Measurements from ENCODE around the gene PGAM5.
"Not testable (repeated sequence)": the region's sequence is repeated elsewhere in the genome, so short reads cannot be mapped to it uniquely, and the experiment has no call there.

PGAM5 gene

GRCh38 chr12:132692030-132692429 lies 18.6 kb upstream of the PGAM5 start:
- not testable (repeated sequence) for H3K36me3 ChIP-seq (ENCODE audit: control insufficient read depth in 1 of 2, insufficient read depth in 2 of 2, low read length in 2 of 2); H3K4me3 ChIP-seq (ENCODE audit: low read depth in 1 of 2, low read length in 2 of 2); H3K4me1 ChIP-seq (ENCODE audit: control insufficient read depth in 1 of 2, insufficient read depth in 2 of 2, low read length in 2 of 2); H3K9me3 ChIP-seq (ENCODE audit: control insufficient read depth in 1 of 2, low read length in 2 of 2); H3K27ac ChIP-seq (ENCODE audit: low read length); H3K27me3 ChIP-seq (ENCODE audit: low read depth, low read length)

DNA sequence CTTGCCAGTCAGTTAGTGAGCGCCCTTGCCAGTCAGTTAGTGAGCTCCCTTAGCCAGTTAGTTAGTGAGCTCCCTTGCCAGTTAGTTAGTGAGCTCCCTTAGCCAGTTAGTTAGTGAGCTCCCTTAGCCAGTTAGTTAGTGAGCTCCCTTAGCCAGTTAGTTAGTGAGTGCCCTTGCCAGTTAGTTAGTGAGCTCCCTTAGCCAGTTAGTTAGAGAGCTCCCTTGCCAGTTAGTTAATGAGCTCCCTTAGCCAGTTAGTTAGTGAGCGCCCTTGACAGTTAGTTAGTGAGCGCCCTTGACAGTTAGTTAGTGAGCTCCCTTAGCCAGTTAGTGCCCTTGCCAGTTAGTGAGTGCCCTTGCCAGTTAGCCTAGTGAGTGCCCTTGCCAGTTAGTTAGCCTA lies 15.8 kb upstream of the PGAM5 start:
- H3K4me1 ChIP-seq (ENCODE audit: control insufficient read depth in 1 of 2, insufficient read depth in 2 of 2, low read length in 2 of 2); H3K4me3 ChIP-seq (ENCODE audit: low read depth in 1 of 2, low read length in 2 of 2); H3K27ac ChIP-seq (ENCODE audit: low read length); H3K27me3 ChIP-seq (ENCODE audit: low read depth, low read length); H3K36me3 ChIP-seq (ENCODE audit: control insufficient read depth in 1 of 2, insufficient read depth in 2 of 2, low read length in 2 of 2); H3K9me3 ChIP-seq (ENCODE audit: control insufficient read depth in 1 of 2, low read length in 2 of 2): not testable (repeated sequence)

DNA sequence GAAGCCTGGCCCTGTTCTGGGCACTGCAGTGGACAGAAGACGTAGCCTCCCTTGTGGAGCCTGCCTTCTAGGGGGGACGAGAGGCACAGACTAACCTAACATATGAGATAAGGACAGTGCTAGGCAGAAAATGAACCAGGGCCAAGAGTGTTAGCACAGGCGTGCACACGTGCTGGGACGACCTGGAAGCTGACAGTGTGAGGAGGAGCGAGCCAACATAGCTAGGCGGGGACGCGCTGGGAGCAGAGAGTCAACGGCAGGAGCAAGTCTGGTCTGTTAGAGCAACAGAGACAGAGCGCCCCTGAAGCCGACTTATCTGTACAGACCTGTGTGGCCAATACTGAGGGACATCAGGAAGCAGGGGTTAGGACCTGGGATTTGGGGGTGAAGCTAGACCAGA lies 15.2 kb upstream of the PGAM5 start:
- Histone ChIP-seq H3K27ac (ENCODE audit: low read length) (no peak overlapping the region), H3K27me3 (ENCODE audit: low read depth, low read length) (no peaks in the 10 kb centered on the region), H3K4me1 (ENCODE audit: control insufficient read depth in 1 of 2, insufficient read depth in 2 of 2, low read length in 2 of 2) (no peaks in the 10 kb centered on the region), H3K4me3 (ENCODE audit: low read depth in 1 of 2, low read length in 2 of 2) (no peak overlapping the region), H3K9me3 (ENCODE audit: control insufficient read depth in 1 of 2, low read length in 2 of 2) (no peaks in the 10 kb centered on the region), H3K36me3 (ENCODE audit: control insufficient read depth in 1 of 2, insufficient read depth in 2 of 2, low read length in 2 of 2) (no peaks in the 10 kb centered on the region)

GRCh38 chr12:132698341-132698740 lies 12.3 kb upstream of the PGAM5 start:
- Histone ChIP-seq H3K9me3 (ENCODE audit: control insufficient read depth in 1 of 2, low read length in 2 of 2) (no peaks in the 10 kb centered on the region), H3K4me3 (ENCODE audit: low read depth in 1 of 2, low read length in 2 of 2) (no peak overlapping the region), H3K27me3 (ENCODE audit: low read depth, low read length) (no peaks in the 10 kb centered on the region), H3K36me3 (ENCODE audit: control insufficient read depth in 1 of 2, insufficient read depth in 2 of 2, low read length in 2 of 2) (peaks cover 0 to 3% of the 10 kb centered on the region in 2 donors), H3K27ac (ENCODE audit: low read length) (no peak overlapping the region), H3K4me1 (ENCODE audit: control insufficient read depth in 1 of 2, insufficient read depth in 2 of 2, low read length in 2 of 2) (no peaks in the 10 kb centered on the region)

GRCh38 chr12:132700212-132700822 lies 10.3 kb upstream of the PGAM5 start:
- H3K27ac ChIP-seq (ENCODE audit: low read length): no peak overlapping the region
- no peak overlapping the region for H3K4me3 ChIP-seq (ENCODE audit: low read depth in 1 of 2, low read length in 2 of 2)
- no peaks in the 10 kb centered on the region for H3K27me3 ChIP-seq (ENCODE audit: low read depth, low read length)
- peaks cover 3 to 15% of the 10 kb centered on the region in 2 donors for H3K36me3 ChIP-seq (ENCODE audit: control insufficient read depth in 1 of 2, insufficient read depth in 2 of 2, low read length in 2 of 2)
- H3K9me3 ChIP-seq (ENCODE audit: control insufficient read depth in 1 of 2, low read length in 2 of 2): no peaks in the 10 kb centered on the region
- no peaks in the 10 kb centered on the region for H3K4me1 ChIP-seq (ENCODE audit: control insufficient read depth in 1 of 2, insufficient read depth in 2 of 2, low read length in 2 of 2)

- H3K9me3 ChIP-seq (ENCODE audit: control insufficient read depth in 1 of 2, low read length in 2 of 2): no peaks in the 10 kb centered on the region
- no peak overlapping the region for H3K27ac ChIP-seq (ENCODE audit: low read length)
- H3K36me3 ChIP-seq (ENCODE audit: control insufficient read depth in 1 of 2, insufficient read depth in 2 of 2, low read length in 2 of 2): peaks cover 3 to 15% of the 10 kb centered on the region in 2 donors
- H3K4me1 ChIP-seq (ENCODE audit: control insufficient read depth in 1 of 2, insufficient read depth in 2 of 2, low read length in 2 of 2): no peaks in the 10 kb centered on the region
- H3K27me3 ChIP-seq (ENCODE audit: low read depth, low read length): no peaks in the 10 kb centered on the region
- no peak overlapping the region for H3K4me3 ChIP-seq (ENCODE audit: low read depth in 1 of 2, low read length in 2 of 2)
Observed at GRCh38 chr12:132702640-132703039, 8.0 kb upstream of the PGAM5 start.

DNA sequence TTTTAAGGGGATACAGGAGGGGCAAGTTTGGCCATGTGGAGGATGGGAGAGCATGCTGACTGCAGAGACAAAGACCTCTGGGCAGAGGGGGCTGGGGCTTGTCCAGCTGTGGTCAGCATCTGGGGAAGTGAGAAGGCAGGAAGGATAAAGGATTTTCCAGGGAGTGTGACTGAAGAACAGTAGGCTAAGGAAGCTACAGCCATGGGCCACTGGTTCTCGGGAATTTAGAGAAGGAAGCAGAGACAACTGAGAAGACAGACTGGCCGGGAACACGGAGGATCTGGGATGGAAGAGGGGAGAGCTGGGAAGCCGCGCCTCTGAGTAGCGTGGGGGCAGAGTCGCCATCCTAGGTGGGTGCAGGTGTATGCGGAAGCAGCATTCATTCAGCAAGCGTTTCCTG lies 7.0 kb upstream of the PGAM5 start:
- no peaks in the 10 kb centered on the region for H3K4me1 ChIP-seq (ENCODE audit: control insufficient read depth in 1 of 2, insufficient read depth in 2 of 2, low read length in 2 of 2)
- H3K27me3 ChIP-seq (ENCODE audit: low read depth, low read length): no peaks in the 10 kb centered on the region
- H3K4me3 ChIP-seq (ENCODE audit: low read depth in 1 of 2, low read length in 2 of 2): no peak overlapping the region
- H3K27ac ChIP-seq (ENCODE audit: low read length): no peak overlapping the region
- H3K9me3 ChIP-seq (ENCODE audit: control insufficient read depth in 1 of 2, low read length in 2 of 2): no peaks in the 10 kb centered on the region
- H3K36me3 ChIP-seq (ENCODE audit: control insufficient read depth in 1 of 2, insufficient read depth in 2 of 2, low read length in 2 of 2): peaks cover 3 to 15% of the 10 kb centered on the region in 2 donors

DNA sequence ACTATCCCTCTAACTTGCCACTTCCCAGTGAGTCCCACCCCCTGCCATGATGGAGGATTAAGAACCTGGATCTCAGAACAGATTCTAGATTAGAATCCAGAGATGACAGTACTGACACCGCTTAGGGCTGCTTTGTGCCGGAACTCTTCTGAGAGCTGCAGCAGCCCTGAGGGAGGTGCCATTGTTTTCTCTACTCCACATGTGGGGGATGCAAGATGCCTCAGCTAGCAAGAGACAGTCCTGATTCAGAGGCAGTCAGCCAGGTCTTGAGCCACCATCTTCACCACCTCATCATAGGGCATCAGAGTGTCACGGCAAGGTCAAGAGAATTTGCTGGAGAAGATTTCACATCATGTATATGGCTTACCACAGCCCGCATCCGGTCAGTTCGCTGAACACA lies 3.4 kb upstream of the PGAM5 start:
- Histone ChIP-seq H3K27me3 (ENCODE audit: low read depth, low read length) (no peaks in the 10 kb centered on the region), H3K36me3 (ENCODE audit: control insufficient read depth in 1 of 2, insufficient read depth in 2 of 2, low read length in 2 of 2) (peaks cover 0 to 15% of the 10 kb centered on the region in 2 donors), H3K4me3 (ENCODE audit: low read depth in 1 of 2, low read length in 2 of 2) (no peak overlapping the region), H3K27ac (ENCODE audit: low read length) (no peak overlapping the region), H3K9me3 (ENCODE audit: control insufficient read depth in 1 of 2, low read length in 2 of 2) (no peaks in the 10 kb centered on the region), H3K4me1 (ENCODE audit: control insufficient read depth in 1 of 2, insufficient read depth in 2 of 2, low read length in 2 of 2) (peaks cover 0 to 16% of the 10 kb centered on the region in 2 donors)

DNA sequence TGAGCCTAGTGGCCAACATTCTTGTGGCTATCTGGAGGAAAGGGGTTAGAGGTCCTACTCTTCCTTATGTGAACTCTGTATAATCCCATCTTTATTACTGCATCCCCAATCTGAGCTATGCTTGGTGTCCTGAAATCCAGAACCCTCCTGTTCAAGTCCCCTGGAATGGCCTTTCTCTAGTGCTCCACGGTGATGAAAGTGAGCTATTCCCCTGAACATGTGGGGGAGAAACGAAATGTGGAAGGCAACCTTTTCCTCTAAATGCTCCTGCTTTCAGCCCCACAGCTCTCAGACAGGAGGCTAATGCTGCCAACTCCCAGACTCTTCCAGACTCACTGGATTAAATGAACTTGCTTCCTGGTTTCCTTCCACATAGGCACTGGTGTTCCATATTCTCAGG lies 2.5 kb upstream of the PGAM5 start:
- no peaks in the 10 kb centered on the region for H3K9me3 ChIP-seq (ENCODE audit: control insufficient read depth in 1 of 2, low read length in 2 of 2)
- no peak overlapping the region for H3K27ac ChIP-seq (ENCODE audit: low read length)
- H3K4me3 ChIP-seq (ENCODE audit: low read depth in 1 of 2, low read length in 2 of 2): no peak overlapping the region
- peaks cover 0 to 18% of the 10 kb centered on the region in 2 donors for H3K4me1 ChIP-seq (ENCODE audit: control insufficient read depth in 1 of 2, insufficient read depth in 2 of 2, low read length in 2 of 2)
- H3K36me3 ChIP-seq (ENCODE audit: control insufficient read depth in 1 of 2, insufficient read depth in 2 of 2, low read length in 2 of 2): peaks cover 0 to 15% of the 10 kb centered on the region in 2 donors
- no peaks in the 10 kb centered on the region for H3K27me3 ChIP-seq (ENCODE audit: low read depth, low read length)

- Histone ChIP-seq H3K27me3 (ENCODE audit: low read depth, low read length) (no peaks in the 10 kb centered on the region), H3K36me3 (ENCODE audit: control insufficient read depth in 1 of 2, insufficient read depth in 2 of 2, low read length in 2 of 2) (peaks cover 4 to 5% of the 10 kb centered on the region in 2 donors), H3K9me3 (ENCODE audit: control insufficient read depth in 1 of 2, low read length in 2 of 2) (no peaks in the 10 kb centered on the region), H3K27ac (ENCODE audit: low read length) (peak overlapping the region; percentile 63), H3K4me1 (ENCODE audit: control insufficient read depth in 1 of 2, insufficient read depth in 2 of 2, low read length in 2 of 2) (peaks cover 0 to 18% of the 10 kb centered on the region in 2 donors), H3K4me3 (ENCODE audit: low read depth in 1 of 2, low read length in 2 of 2) (peak overlapping the region; percentile 79 to 97)
Observed at GRCh38 chr12:132710043-132710404, 618 bp upstream of the PGAM5 start.

DNA sequence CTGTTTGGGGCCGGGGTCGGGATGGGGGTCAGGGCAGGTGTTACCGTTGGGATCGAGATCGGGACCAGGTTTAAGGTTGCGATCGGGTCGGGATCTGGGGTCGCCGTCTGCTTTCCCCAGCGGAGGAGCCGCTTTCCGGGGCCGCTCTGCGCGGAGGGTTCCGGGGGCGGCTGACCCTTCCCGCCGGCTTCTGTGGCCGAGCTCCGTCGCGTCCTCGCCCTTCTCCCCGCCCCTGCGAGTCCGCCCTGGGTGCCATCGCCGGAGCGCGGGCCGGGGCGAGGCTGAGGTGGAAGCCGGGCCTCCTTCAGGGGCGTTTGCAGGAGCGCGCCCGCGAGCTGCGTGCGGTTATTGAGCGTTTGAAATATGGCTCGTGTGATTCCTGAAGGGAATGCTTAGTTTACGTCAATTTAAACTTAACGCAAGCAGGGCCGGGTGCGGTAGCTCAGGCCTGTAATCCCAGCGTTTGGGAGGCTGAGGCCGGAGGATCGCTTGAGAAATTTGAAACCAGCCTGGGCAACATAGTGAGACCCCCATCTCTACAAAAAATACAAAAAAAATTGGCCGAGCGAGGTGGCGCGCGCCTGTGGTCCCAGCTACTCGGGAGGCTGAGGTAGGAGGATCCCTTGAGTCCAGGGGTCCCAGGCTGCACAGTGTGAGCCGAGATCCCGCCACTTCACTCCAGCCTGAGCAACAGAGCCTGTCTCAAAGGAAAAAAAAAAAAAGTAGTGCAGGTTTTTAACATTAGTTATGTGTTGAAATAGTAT lies 620 bp downstream of the PGAM5 start:
- Histone ChIP-seq H3K4me1 (ENCODE audit: control insufficient read depth in 1 of 2, insufficient read depth in 2 of 2, low read length in 2 of 2) (peaks cover 0 to 18% of the 10 kb centered on the region in 2 donors), H3K27me3 (ENCODE audit: low read depth, low read length) (no peaks in the 10 kb centered on the region), H3K9me3 (ENCODE audit: control insufficient read depth in 1 of 2, low read length in 2 of 2) (no peaks in the 10 kb centered on the region), H3K27ac (ENCODE audit: low read length) (no peak overlapping the region), H3K4me3 (ENCODE audit: low read depth in 1 of 2, low read length in 2 of 2) (peak overlapping the region; percentile 63 to 97), H3K36me3 (ENCODE audit: control insufficient read depth in 1 of 2, insufficient read depth in 2 of 2, low read length in 2 of 2) (peaks cover 4 to 7% of the 10 kb centered on the region in 2 donors)

GRCh38 chr12:132713123-132713522 lies 2.5 kb downstream of the PGAM5 start:
- Histone ChIP-seq H3K4me3 (ENCODE audit: low read depth in 1 of 2, low read length in 2 of 2) (no peak overlapping the region), H3K4me1 (ENCODE audit: control insufficient read depth in 1 of 2, insufficient read depth in 2 of 2, low read length in 2 of 2) (peaks cover 0 to 18% of the 10 kb centered on the region in 2 donors), H3K27ac (ENCODE audit: low read length) (no peak overlapping the region), H3K36me3 (ENCODE audit: control insufficient read depth in 1 of 2, insufficient read depth in 2 of 2, low read length in 2 of 2) (peaks cover 9 to 25% of the 10 kb centered on the region in 2 donors), H3K9me3 (ENCODE audit: control insufficient read depth in 1 of 2, low read length in 2 of 2) (no peaks in the 10 kb centered on the region), H3K27me3 (ENCODE audit: low read depth, low read length) (no peaks in the 10 kb centered on the region)
